NCI-H69 (cell line): ENCODE results near the gene GLRX5.

Source experiments
- DNase-seq: peaks from one replicate; lab custom pipeline; 2025; lab: John Stamatoyannopoulos, UW

GLRX5 gene

GRCh38 chr14:95518045-95518751 is 16.7 kb upstream of the GLRX5 start:
- peak; percentile 87 for DNase-seq

DNA sequence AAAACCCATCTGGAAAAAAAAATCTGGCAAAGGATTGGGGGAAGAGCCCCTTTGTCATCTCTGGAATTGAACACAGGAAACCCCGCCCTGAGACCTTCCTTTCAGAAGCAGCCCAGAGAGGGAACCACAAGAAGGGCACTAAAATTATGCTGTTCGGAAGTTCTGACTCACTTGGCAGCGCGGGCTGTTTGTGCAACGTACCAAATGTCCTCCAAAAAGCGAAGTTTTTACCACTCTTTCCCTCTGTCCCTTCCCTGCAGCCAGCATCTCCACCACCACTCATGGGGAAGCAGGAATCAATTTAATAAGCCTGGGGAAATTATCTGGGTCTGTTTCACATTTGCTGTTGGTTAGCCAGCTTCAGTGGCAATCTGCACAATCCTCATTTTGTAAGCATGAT is 15.2 kb upstream of the GLRX5 start:
- DNase-seq: no peak

DNA sequence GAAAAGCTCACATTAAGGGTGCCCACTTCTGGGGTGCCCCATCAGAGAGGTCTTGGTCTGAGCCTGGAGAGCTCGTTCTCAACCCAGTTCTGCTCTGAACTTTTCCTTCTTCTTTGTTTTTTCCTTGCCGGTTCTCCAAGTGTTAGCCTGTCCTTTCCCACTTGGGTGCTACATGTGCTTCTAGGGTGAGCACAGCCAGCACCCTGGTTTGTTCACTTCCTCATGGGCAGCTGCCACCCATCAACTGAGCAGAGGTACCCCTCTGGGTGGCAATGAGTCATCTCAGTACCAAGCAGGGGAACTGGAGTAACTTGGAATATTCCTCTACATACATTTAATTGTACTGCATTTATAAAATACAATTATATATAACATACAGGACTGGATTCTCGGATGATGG is 14.5 kb upstream of the GLRX5 start:
- no peak for DNase-seq

DNA sequence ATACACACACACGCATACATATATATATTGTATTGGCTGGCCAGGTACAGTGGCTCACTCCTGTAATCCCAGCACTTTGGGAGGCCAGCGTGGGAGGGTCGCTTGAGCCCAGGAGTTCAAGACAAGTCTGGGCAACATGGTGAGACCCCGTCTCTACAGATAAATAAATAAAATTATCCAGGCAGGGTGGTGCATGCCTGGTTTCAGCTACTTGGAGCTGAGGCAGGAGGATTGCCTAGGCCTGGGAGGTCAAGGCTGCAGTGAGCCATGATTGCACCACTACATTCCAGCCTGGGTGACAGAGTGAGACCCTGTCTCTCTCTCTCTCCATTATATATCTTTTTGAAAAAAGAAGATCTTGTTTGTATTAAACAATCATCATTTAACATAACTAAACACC is 13.8 kb upstream of the GLRX5 start:
- no peak for DNase-seq

DNA sequence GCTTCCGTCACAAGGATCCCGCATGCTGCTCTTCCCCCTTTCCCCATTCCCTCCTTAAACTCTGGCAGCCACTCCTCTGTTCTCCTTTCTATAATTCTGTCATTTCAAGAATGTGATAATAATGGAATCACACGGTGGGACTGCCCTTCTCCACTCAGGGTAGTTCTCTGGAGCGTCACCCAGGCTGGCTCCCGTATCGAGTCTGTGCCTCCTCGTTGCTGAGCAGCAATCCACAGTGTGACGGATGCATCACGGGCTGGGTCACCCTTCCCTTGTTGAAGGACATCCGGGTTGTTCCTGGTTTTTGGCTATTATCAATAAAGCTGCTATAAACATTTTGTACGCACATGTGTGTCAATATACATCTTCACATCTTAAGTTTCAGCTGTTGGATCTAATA is 12.7 kb upstream of the GLRX5 start:
- no peak for DNase-seq

- no peak for DNase-seq
Observed at GRCh38 chr14:95522556-95522955, 12.3 kb upstream of the GLRX5 start.

DNA sequence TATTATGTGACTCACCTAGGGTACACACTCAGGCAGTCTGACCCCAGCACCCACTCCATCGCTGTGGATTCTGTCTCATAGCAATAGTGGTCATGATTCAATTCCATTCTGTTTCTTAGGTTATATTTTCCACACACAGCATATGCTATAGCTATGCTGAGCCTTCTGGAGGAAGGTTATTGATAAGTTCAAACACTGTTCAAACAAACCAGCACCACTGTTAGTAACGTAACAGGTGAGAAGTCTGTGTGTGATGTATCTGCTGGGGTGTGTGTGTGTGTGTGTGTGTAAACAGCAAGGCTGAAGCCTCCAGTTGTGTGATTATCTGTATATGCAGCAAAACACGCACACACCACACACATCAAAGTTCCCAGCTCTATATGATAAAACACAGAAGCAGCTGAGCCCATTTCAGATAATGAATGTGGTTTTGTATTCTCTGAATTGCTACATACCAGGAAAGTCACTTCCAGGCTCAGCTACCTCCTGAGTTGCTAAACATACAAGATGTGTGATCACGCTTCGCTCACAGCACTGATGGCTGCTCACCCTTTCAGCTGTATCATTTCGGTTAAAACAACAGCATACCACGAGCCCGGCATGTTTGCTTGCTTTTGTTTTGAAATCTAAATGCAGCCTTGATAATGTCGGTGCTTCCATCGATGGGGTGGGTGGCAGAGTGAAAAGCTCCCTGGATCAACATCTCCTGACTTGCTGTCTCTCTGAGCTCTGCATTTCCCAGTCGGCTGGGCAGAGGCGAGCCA is 11.6 kb upstream of the GLRX5 start:
- no peak for DNase-seq

- DNase-seq: no peak
Observed at GRCh38 chr14:95523815-95524448, 10.9 kb upstream of the GLRX5 start.

- no peak for DNase-seq
Observed at GRCh38 chr14:95524706-95525512, 9.9 kb upstream of the GLRX5 start.

- no peak for DNase-seq
Observed at GRCh38 chr14:95525999-95526398, 8.9 kb upstream of the GLRX5 start.

DNA sequence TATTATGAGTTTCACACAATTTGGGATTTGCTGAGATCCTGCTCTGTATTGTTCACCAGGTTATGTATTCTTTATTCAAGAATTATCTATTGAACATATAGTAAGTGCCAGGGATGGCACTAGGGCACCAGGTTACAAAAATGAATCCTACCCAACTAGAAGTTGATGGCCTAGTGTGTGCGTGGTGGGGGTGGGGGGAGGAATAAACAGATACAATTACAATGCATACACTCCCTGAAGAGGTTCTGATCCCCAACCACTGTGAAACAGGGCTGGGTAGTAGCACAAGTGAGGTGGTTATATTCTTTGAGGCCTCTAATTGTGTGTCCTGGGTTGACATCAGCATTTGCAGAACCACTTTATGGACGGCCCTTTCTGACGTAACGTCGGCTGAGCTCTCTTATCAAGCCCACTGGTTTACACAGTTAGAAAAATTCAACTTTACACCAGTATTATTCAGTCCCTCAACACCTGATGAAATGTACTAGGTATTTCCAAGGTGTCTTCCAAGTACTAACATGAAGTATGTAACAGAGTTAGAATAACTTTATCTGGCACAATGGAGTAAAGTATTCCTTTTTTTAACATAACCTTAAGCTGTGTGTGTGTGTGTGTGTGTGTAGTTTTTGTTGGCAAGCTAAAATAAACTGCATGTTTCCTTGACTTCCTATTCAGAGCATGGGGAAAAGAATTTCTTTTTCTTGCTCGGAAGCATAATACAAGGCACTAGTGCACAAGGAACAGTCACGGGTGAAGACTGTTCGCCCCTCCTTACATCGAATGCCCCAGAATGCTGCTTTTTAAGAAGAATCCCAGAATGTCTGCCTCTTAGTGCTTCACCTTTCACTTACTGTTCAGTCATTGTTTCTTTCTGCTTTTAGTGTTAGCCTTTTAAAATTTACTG is 8.1 kb upstream of the GLRX5 start:
- no peak for DNase-seq

- DNase-seq: peak; percentile 76
Observed at GRCh38 chr14:95527387-95528002, 7.4 kb upstream of the GLRX5 start.

DNA sequence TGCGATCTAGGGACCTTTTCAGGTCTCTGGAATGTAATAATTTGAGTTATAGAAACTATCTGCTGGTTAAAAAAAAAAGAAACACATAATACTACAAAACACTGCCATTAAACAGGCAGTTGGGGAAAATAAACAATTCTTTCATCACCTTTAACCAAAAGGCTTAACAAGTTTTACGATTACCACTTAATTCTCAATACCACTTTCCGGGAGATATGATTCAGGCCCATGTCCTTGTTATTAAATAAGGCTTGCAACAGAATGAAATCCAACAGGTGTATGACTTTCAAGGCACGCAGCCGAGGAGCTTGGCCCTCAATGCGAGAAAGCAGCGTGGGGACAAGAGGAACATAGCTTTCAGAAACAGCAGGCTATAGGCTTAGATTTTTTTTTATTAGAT is 5.6 kb upstream of the GLRX5 start:
- DNase-seq: no peak

DNA sequence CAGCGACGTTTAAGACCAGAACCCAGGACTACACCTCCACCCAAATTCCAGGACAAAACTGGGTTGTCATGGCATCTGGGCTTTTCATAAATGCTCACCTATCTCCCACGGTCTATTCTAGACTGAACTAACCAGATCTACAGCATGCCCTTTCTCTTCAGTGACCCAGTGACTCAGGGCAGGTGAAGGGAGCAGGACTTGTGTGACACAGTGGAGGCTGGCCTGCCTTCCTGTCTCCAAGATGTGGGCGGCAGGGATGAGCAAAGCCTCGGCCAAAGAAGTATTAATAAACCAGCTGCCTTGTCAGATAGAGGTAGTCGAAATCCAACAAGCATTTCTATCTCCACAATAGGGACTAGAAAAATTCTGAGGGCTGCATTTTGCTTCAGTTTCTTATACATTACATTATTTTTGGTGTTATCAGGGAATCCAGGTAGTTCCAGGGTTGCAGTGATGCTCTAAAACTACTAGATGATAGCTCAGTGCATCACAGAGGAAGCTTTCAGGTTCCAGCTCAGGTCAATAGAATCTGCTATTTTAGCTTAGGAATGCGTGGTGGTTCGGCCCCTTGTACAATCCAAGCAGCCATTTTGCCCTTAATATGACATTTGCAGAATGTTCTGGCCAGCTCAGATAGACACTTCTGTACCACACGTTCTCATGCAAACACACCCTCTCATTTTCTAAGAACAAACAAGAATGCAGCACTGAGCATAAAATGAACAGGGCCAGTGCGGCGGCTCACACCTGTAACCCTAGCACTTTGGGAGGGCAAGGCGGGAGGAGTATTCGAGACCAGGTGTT is 4.2 kb upstream of the GLRX5 start:
- no peak for DNase-seq

DNA sequence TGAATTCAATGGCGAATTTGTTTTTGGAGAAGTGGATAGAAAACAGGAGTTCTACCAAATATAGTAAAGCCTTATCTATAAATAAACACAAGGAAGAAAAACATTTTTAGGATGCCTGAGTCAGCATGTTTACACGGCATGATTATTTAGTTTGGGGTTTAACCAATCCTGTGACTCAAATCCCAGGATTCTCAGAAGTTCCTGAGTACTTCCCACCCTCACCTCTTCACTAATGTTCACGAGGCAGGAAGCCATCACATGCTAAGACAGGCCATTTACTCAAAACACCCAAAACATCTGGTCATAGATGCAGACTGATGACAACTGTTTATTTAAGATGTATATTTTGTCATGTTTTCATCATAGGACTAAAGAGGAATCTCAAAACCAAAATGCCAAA is 3.4 kb upstream of the GLRX5 start:
- DNase-seq: no peak

GRCh38 chr14:95531969-95532368 is 2.9 kb upstream of the GLRX5 start:
- DNase-seq: no peak

GRCh38 chr14:95533391-95533821 is 1.4 kb upstream of the GLRX5 start:
- peak; percentile 92 for DNase-seq

DNA sequence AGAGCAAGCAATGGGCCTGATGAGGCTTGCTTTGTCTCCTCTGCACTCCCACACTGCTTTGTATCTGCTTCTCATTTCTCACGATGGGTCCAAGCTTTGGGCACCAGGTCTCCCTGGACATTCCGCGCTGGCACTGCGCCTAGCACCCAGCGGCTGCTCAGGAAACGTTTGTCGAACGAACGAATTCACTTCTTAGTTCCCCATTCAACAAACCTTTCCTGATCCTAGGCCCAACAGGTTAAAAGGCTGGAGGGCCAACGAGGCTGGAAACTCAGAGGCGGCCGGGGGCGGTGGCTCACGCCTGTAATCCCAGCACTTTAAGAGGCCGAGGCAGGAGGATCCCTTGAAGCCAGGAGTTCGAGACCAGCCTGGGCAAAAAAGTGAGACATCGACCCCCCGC is 1.0 kb upstream of the GLRX5 start:
- peak; percentile 64 for DNase-seq

DNA sequence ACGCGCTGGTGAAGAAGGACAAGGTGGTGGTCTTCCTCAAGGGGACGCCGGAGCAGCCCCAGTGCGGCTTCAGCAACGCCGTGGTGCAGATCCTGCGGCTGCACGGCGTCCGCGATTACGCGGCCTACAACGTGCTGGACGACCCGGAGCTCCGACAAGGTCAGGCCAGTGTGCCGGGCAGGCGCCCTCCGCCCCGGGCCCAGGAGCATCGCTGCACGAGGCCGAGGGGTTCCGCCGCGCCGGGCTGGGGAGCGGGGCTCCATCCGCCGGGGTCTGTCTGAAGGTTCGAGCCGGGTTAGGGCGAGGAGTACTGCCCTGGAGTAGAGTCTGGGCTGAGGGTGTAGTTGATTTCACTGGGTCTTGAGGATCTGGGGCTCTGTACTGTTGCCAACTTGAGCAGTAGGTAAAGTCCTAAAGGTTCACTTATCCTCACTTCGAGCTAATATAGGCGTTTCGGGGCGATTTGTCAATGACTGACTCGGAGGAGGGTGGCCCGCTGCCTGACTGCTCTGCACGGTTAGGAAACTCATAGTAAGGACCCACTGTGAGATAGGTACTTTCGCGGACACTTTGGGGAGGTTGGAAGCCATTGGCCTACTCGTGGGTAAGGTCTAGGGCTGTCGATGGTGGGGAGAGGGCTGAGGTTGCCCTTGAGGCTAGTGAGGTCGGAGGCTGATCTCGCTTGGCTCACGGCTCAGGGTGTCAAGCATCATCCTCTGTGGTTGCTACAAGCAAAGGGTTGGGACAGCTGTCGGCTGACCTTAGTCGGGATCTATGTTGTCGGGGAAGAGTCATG is 574 bp downstream of the GLRX5 start:
- DNase-seq: peak; percentile 57
